Immature natural killer cell (primary cell): Measurements from ENCODE around the gene ATE1. TPM values are rescaled to one million over a fixed set of nuclear protein-coding genes. Genes with fewer than 3 reads are reported as not detected.
A peak's percentile ranks its signal among the peaks of the same experiment; 100 is the strongest.

Experiments
- DNase-seq, 3 donors: peaks; one replicate each; pipeline ENCODE4 v3.0.0; 2022; ENCODE audit warnings: mixed read lengths in 1 of 3
- H3K27ac Mint-ChIP-seq, 6 donors: one replicate each; pipeline ENCODE4 v1.8.0; 2020; ENCODE audit warnings: mixed read lengths in 6 of 6, mild to moderate bottlenecking in 5 of 6, inconsistent platforms in 4 of 6, moderate library complexity in 3 of 6
- H3K27me3 Mint-ChIP-seq, 3 donors: one replicate each; pipeline ENCODE4 v1.8.0; 2020 to 2021; ENCODE audit warnings: low read depth in 3 of 3, mild to moderate bottlenecking in 3 of 3, mixed read lengths in 3 of 3, moderate library complexity in 3 of 3, inconsistent platforms in 1 of 3
- H3K36me3 Mint-ChIP-seq, 3 donors: one replicate each; pipeline ENCODE4 v1.8.0; 2020; ENCODE audit warnings: mixed read lengths in 3 of 3, inconsistent platforms in 2 of 3, mild to moderate bottlenecking in 2 of 3
- H3K4me1 Mint-ChIP-seq, 2 donors: one replicate each; pipeline ENCODE4 v1.8.0; 2020; ENCODE audit warnings: inconsistent platforms in 2 of 2, mild to moderate bottlenecking in 2 of 2, mixed read lengths in 2 of 2, moderate library complexity in 1 of 2
- H3K4me3 Mint-ChIP-seq, 5 donors: one replicate each; pipeline ENCODE4 v1.8.0; 2020; ENCODE audit warnings: mild to moderate bottlenecking in 5 of 5, mixed read lengths in 5 of 5, inconsistent platforms in 3 of 5, moderate library complexity in 3 of 5
- H3K9me3 Mint-ChIP-seq, 6 donors: one replicate each; pipeline ENCODE4 v1.8.0; 2020; ENCODE audit warnings: mild to moderate bottlenecking in 6 of 6, mixed read lengths in 6 of 6, inconsistent platforms in 4 of 6, moderate library complexity in 3 of 6
- polyA plus RNA-seq, 3 donors: library from polyadenylated mRNA; unstranded; fragments of 300-500 nt; fragmentation: Illumina TruSeq; gene quantifications; one replicate each; pipeline ENCODE4 v1.2.3, GENCODE V29; 2021

Gene ATE1
- polyA plus RNA-seq, 3 donors from 2014 or later, result 16.9 to 34.5 (median 32.9) TPM

GRCh38 chr10:121846555-121846954 is 81.3 kb downstream of the ATE1 start:
- Mint-ChIP-seq H3K27me3 (peaks cover 0 to 2% (median 0%) of the 10 kb centered on the region in 3 donors), H3K4me3 (no peak overlapping the region), H3K9me3 (peaks cover 0 to 9% (median 2%) of the 10 kb centered on the region in 6 donors), H3K36me3 (peaks cover 27 to 38% (median 38%) of the 10 kb centered on the region in 3 donors), H3K27ac (no peak overlapping the region), H3K4me1 (peaks cover 0 to 8% of the 10 kb centered on the region in 2 donors)
- no peak for DNase-seq

- Mint-ChIP-seq H3K36me3 (peaks cover 27 to 35% (median 32%) of the 10 kb centered on the region in 3 donors), H3K27me3 (no peaks in the 10 kb centered on the region), H3K9me3 (peaks cover 0 to 9% (median 2%) of the 10 kb centered on the region in 6 donors), H3K27ac (no peak overlapping the region), H3K4me3 (no peak overlapping the region), H3K4me1 (peaks cover 0 to 8% of the 10 kb centered on the region in 2 donors)
- DNase-seq, result no peak
These were observed 82.6 kb downstream of the ATE1 start for GRCh38 chr10:121845044-121845784.

- Mint-ChIP-seq H3K27ac (no peak overlapping the region), H3K36me3 (peaks cover 25 to 28% (median 27%) of the 10 kb centered on the region in 3 donors), H3K27me3 (no peaks in the 10 kb centered on the region), H3K9me3 (peaks cover 0 to 9% (median 2%) of the 10 kb centered on the region in 6 donors), H3K4me1 (peaks cover 0 to 8% of the 10 kb centered on the region in 2 donors), H3K4me3 (no peak overlapping the region)
- DNase-seq, result no peak
These were observed 83.3 kb downstream of the ATE1 start for GRCh38 chr10:121844537-121844936.

GRCh38 chr10:121843379-121843778 is 84.5 kb downstream of the ATE1 start:
- Mint-ChIP-seq H3K4me1 (peaks cover 7 to 18% of the 10 kb centered on the region in 2 donors), H3K4me3 (no peak overlapping the region), H3K9me3 (peaks cover 0 to 9% (median 2%) of the 10 kb centered on the region in 6 donors), H3K36me3 (peaks cover 21 to 28% (median 23%) of the 10 kb centered on the region in 3 donors), H3K27ac (no peak overlapping the region), H3K27me3 (no peaks in the 10 kb centered on the region)
- DNase-seq, result no peak

- Mint-ChIP-seq H3K4me1 (peaks cover 12 to 23% of the 10 kb centered on the region in 2 donors), H3K4me3 (no peak overlapping the region), H3K9me3 (peaks cover 0 to 9% (median 2%) of the 10 kb centered on the region in 6 donors), H3K27ac (no peak overlapping the region), H3K36me3 (peaks cover 21 to 30% (median 23%) of the 10 kb centered on the region in 3 donors), H3K27me3 (no peaks in the 10 kb centered on the region)
- DNase-seq, result no peak
These were observed 86.0 kb downstream of the ATE1 start for GRCh38 chr10:121841862-121842261.

- DNase-seq, result peak in 1 of 3 donors; percentile 3
- peaks cover 12 to 15% of the 10 kb centered on the region in 2 donors for H3K4me1 Mint-ChIP-seq
- peak overlapping the region in 2 of 5 donors; percentile 5 to 26 for H3K4me3 Mint-ChIP-seq
- peaks cover 5 to 34% (median 13%) of the 10 kb centered on the region in 3 donors for H3K36me3 Mint-ChIP-seq
- H3K27ac Mint-ChIP-seq, result no peak overlapping the region
- H3K27me3 Mint-ChIP-seq, result peaks cover 0 to 1% (median 0%) of the 10 kb centered on the region in 3 donors
- H3K9me3 Mint-ChIP-seq, result peaks cover 0 to under 1% (median 0%) of the 10 kb centered on the region in 6 donors
These were observed 88.9 kb downstream of the ATE1 start for GRCh38 chr10:121838931-121839330.

- H3K9me3 Mint-ChIP-seq, result no peaks in the 10 kb centered on the region
- H3K27me3 Mint-ChIP-seq, result peaks cover 0 to 1% (median 0%) of the 10 kb centered on the region in 3 donors
- H3K27ac Mint-ChIP-seq, result peak overlapping the region in 1 of 6 donors; percentile 12
- no peak for DNase-seq
- H3K36me3 Mint-ChIP-seq, result peaks cover 10 to 36% (median 18%) of the 10 kb centered on the region in 3 donors
- H3K4me3 Mint-ChIP-seq, result peak overlapping the region in 2 of 5 donors; percentile 15 to 19
- peaks cover 12 to 15% of the 10 kb centered on the region in 2 donors for H3K4me1 Mint-ChIP-seq
These were observed 89.7 kb downstream of the ATE1 start for GRCh38 chr10:121838149-121838548.

GRCh38 chr10:121836171-121836570 is 91.7 kb downstream of the ATE1 start:
- no peak for DNase-seq
- Mint-ChIP-seq H3K9me3 (no peaks in the 10 kb centered on the region), H3K27me3 (peaks cover 0 to 3% (median 0%) of the 10 kb centered on the region in 3 donors), H3K4me3 (no peak overlapping the region), H3K4me1 (peaks cover 12 to 15% of the 10 kb centered on the region in 2 donors), H3K36me3 (peaks cover 17 to 40% (median 18%) of the 10 kb centered on the region in 3 donors), H3K27ac (no peak overlapping the region)

- H3K27ac Mint-ChIP-seq, result no peak overlapping the region
- peaks cover 12 to 15% of the 10 kb centered on the region in 2 donors for H3K4me1 Mint-ChIP-seq
- DNase-seq, result no peak
- H3K27me3 Mint-ChIP-seq, result peaks cover 0 to 3% (median 0%) of the 10 kb centered on the region in 3 donors
- no peak overlapping the region for H3K4me3 Mint-ChIP-seq
- no peaks in the 10 kb centered on the region for H3K9me3 Mint-ChIP-seq
- peaks cover 18 to 40% (median 18%) of the 10 kb centered on the region in 3 donors for H3K36me3 Mint-ChIP-seq
These were observed 92.5 kb downstream of the ATE1 start for GRCh38 chr10:121835376-121835775.

- no peaks in the 10 kb centered on the region for H3K9me3 Mint-ChIP-seq
- peaks cover 0 to 3% (median 0%) of the 10 kb centered on the region in 3 donors for H3K27me3 Mint-ChIP-seq
- DNase-seq, result no peak
- H3K4me3 Mint-ChIP-seq, result no peak overlapping the region
- peaks cover 12 to 15% of the 10 kb centered on the region in 2 donors for H3K4me1 Mint-ChIP-seq
- no peak overlapping the region for H3K27ac Mint-ChIP-seq
- H3K36me3 Mint-ChIP-seq, result peaks cover 18 to 40% (median 18%) of the 10 kb centered on the region in 3 donors
These were observed 93.1 kb downstream of the ATE1 start for GRCh38 chr10:121834757-121835156.

GRCh38 chr10:121833387-121833786 is 94.4 kb downstream of the ATE1 start:
- Mint-ChIP-seq H3K27ac (no peak overlapping the region), H3K36me3 (peaks cover 18 to 42% (median 18%) of the 10 kb centered on the region in 3 donors), H3K27me3 (peaks cover 0 to 3% (median 0%) of the 10 kb centered on the region in 3 donors), H3K4me3 (no peak overlapping the region), H3K4me1 (peaks cover 5 to 6% of the 10 kb centered on the region in 2 donors), H3K9me3 (no peaks in the 10 kb centered on the region)
- no peak for DNase-seq

- no peak overlapping the region for H3K4me3 Mint-ChIP-seq
- peaks cover 18 to 50% (median 21%) of the 10 kb centered on the region in 3 donors for H3K36me3 Mint-ChIP-seq
- H3K27ac Mint-ChIP-seq, result no peak overlapping the region
- no peaks in the 10 kb centered on the region for H3K9me3 Mint-ChIP-seq
- DNase-seq, result no peak
- H3K27me3 Mint-ChIP-seq, result peaks cover 0 to 3% (median 0%) of the 10 kb centered on the region in 3 donors
- no peaks in the 10 kb centered on the region for H3K4me1 Mint-ChIP-seq
These were observed 95.2 kb downstream of the ATE1 start for GRCh38 chr10:121832647-121833046.

- H3K4me1 Mint-ChIP-seq, result no peaks in the 10 kb centered on the region
- H3K9me3 Mint-ChIP-seq, result no peaks in the 10 kb centered on the region
- H3K4me3 Mint-ChIP-seq, result no peak overlapping the region
- no peak overlapping the region for H3K27ac Mint-ChIP-seq
- DNase-seq, result no peak
- peaks cover 0 to 3% (median 2%) of the 10 kb centered on the region in 3 donors for H3K27me3 Mint-ChIP-seq
- peaks cover 20 to 51% (median 24%) of the 10 kb centered on the region in 3 donors for H3K36me3 Mint-ChIP-seq
These were observed 96.1 kb downstream of the ATE1 start for GRCh38 chr10:121831777-121832176.

- H3K36me3 Mint-ChIP-seq, result peaks cover 21 to 49% (median 23%) of the 10 kb centered on the region in 3 donors
- no peak overlapping the region for H3K4me3 Mint-ChIP-seq
- no peaks in the 10 kb centered on the region for H3K4me1 Mint-ChIP-seq
- no peak for DNase-seq
- peaks cover 0 to 3% (median 2%) of the 10 kb centered on the region in 3 donors for H3K27me3 Mint-ChIP-seq
- peak overlapping the region in 1 of 6 donors; percentile 67 for H3K27ac Mint-ChIP-seq
- H3K9me3 Mint-ChIP-seq, result no peaks in the 10 kb centered on the region
These were observed 96.6 kb downstream of the ATE1 start for GRCh38 chr10:121831237-121831636.
